ENCODE measurements around the gene ERCC4. TPM values are rescaled to one million over a fixed set of nuclear protein-coding genes. Genes with fewer than 3 reads are reported as not detected.
A peak's percentile ranks its signal among the peaks of the same experiment; 100 is the strongest.

The ERCC4 gene
- polyA plus RNA-seq, 1 donor: 5.9 TPM

GRCh38 chr16:13923703-13924298 is 3.8 kb downstream of the ERCC4 start:
- Histone ChIP-seq H3K4me3 (ENCODE audit: low read length) (no peak overlapping the region), H3K27me3 (ENCODE audit: control insufficient read depth, insufficient read depth, low read length) (no peaks in the 10 kb centered on the region), H3K4me1 (ENCODE audit: control insufficient read depth, insufficient read depth, low read length) (peaks cover 6% of the 10 kb centered on the region), H3K36me3 (ENCODE audit: control insufficient read depth, insufficient read depth, low read length) (peaks cover 16% of the 10 kb centered on the region), H3K9me3 (ENCODE audit: control insufficient read depth, low read depth, low read length) (no peaks in the 10 kb centered on the region), H3K27ac (ENCODE audit: low read length) (no peak overlapping the region)
- DNase-seq: peak in 1 of 2 donors; percentile 26
- no CpG with 5 or more reads among the region's 4 CpGs for WGBS (ENCODE audit: insufficient coverage, low lambda C conversion rate)

GRCh38 chr16:13926464-13926863 is 6.5 kb downstream of the ERCC4 start:
- Histone ChIP-seq H3K27ac (ENCODE audit: low read length) (no peak overlapping the region), H3K9me3 (ENCODE audit: control insufficient read depth, low read depth, low read length) (no peaks in the 10 kb centered on the region), H3K27me3 (ENCODE audit: control insufficient read depth, insufficient read depth, low read length) (no peaks in the 10 kb centered on the region), H3K4me1 (ENCODE audit: control insufficient read depth, insufficient read depth, low read length) (no peaks in the 10 kb centered on the region), H3K4me3 (ENCODE audit: low read length) (no peak overlapping the region), H3K36me3 (ENCODE audit: control insufficient read depth, insufficient read depth, low read length) (peaks cover 16% of the 10 kb centered on the region)
- DNase-seq: no peak
- WGBS (ENCODE audit: insufficient coverage, low lambda C conversion rate): 96% methylated on average over 4 of the region's 4 CpGs

- WGBS (ENCODE audit: insufficient coverage, low lambda C conversion rate): no CpG with 5 or more reads among the region's 2 CpGs
- H3K27me3 ChIP-seq (ENCODE audit: control insufficient read depth, insufficient read depth, low read length): no peaks in the 10 kb centered on the region
- no peak overlapping the region for H3K27ac ChIP-seq (ENCODE audit: low read length)
- H3K4me3 ChIP-seq (ENCODE audit: low read length): no peak overlapping the region
- DNase-seq: no peak
- no peaks in the 10 kb centered on the region for H3K4me1 ChIP-seq (ENCODE audit: control insufficient read depth, insufficient read depth, low read length)
- peaks cover 16% of the 10 kb centered on the region for H3K36me3 ChIP-seq (ENCODE audit: control insufficient read depth, insufficient read depth, low read length)
- no peaks in the 10 kb centered on the region for H3K9me3 ChIP-seq (ENCODE audit: control insufficient read depth, low read depth, low read length)
Observed at GRCh38 chr16:13926891-13927290, 6.9 kb downstream of the ERCC4 start.

GRCh38 chr16:13928646-13929045 is 8.7 kb downstream of the ERCC4 start:
- Histone ChIP-seq H3K27me3 (ENCODE audit: control insufficient read depth, insufficient read depth, low read length) (no peaks in the 10 kb centered on the region), H3K9me3 (ENCODE audit: control insufficient read depth, low read depth, low read length) (no peaks in the 10 kb centered on the region), H3K4me3 (ENCODE audit: low read length) (no peak overlapping the region), H3K4me1 (ENCODE audit: control insufficient read depth, insufficient read depth, low read length) (no peaks in the 10 kb centered on the region), H3K36me3 (ENCODE audit: control insufficient read depth, insufficient read depth, low read length) (peaks cover 14% of the 10 kb centered on the region), H3K27ac (ENCODE audit: low read length) (no peak overlapping the region)
- 60% methylated on average over 1 of the region's 3 CpGs for WGBS (ENCODE audit: insufficient coverage, low lambda C conversion rate)
- DNase-seq: no peak

GRCh38 chr16:13931845-13932244 is 11.9 kb downstream of the ERCC4 start:
- H3K9me3 ChIP-seq (ENCODE audit: control insufficient read depth, low read depth, low read length): no peaks in the 10 kb centered on the region
- no peak overlapping the region for H3K27ac ChIP-seq (ENCODE audit: low read length)
- WGBS (ENCODE audit: insufficient coverage, low lambda C conversion rate): 67% methylated on average over 3 of the region's 10 CpGs
- peaks cover 15% of the 10 kb centered on the region for H3K36me3 ChIP-seq (ENCODE audit: control insufficient read depth, insufficient read depth, low read length)
- DNase-seq: no peak
- peaks cover under 1% of the 10 kb centered on the region for H3K4me1 ChIP-seq (ENCODE audit: control insufficient read depth, insufficient read depth, low read length)
- H3K27me3 ChIP-seq (ENCODE audit: control insufficient read depth, insufficient read depth, low read length): no peaks in the 10 kb centered on the region
- H3K4me3 ChIP-seq (ENCODE audit: low read length): no peak overlapping the region

- WGBS (ENCODE audit: insufficient coverage, low lambda C conversion rate): 61% methylated on average over 3 of the region's 12 CpGs
- no peaks in the 10 kb centered on the region for H3K9me3 ChIP-seq (ENCODE audit: control insufficient read depth, low read depth, low read length)
- DNase-seq: peak in 1 of 2 donors; percentile 31
- H3K4me1 ChIP-seq (ENCODE audit: control insufficient read depth, insufficient read depth, low read length): peaks cover 8% of the 10 kb centered on the region
- peaks cover 30% of the 10 kb centered on the region for H3K36me3 ChIP-seq (ENCODE audit: control insufficient read depth, insufficient read depth, low read length)
- no peak overlapping the region for H3K27ac ChIP-seq (ENCODE audit: low read length)
- no peaks in the 10 kb centered on the region for H3K27me3 ChIP-seq (ENCODE audit: control insufficient read depth, insufficient read depth, low read length)
- H3K4me3 ChIP-seq (ENCODE audit: low read length): no peak overlapping the region
Observed at GRCh38 chr16:13935408-13935807, 15.5 kb downstream of the ERCC4 start.

- Histone ChIP-seq H3K36me3 (ENCODE audit: control insufficient read depth, insufficient read depth, low read length) (peaks cover 30% of the 10 kb centered on the region), H3K9me3 (ENCODE audit: control insufficient read depth, low read depth, low read length) (no peaks in the 10 kb centered on the region), H3K4me1 (ENCODE audit: control insufficient read depth, insufficient read depth, low read length) (peaks cover 8% of the 10 kb centered on the region), H3K27ac (ENCODE audit: low read length) (peak overlapping the region; percentile 78), H3K4me3 (ENCODE audit: low read length) (no peak overlapping the region), H3K27me3 (ENCODE audit: control insufficient read depth, insufficient read depth, low read length) (no peaks in the 10 kb centered on the region)
- DNase-seq: no peak
- no CpG with 5 or more reads among the region's 2 CpGs for WGBS (ENCODE audit: insufficient coverage, low lambda C conversion rate)
Observed at GRCh38 chr16:13936155-13936554, 16.2 kb downstream of the ERCC4 start.

- DNase-seq: peak in 1 of 2 donors; percentile 69
- no CpG with 5 or more reads among the region's 3 CpGs for WGBS (ENCODE audit: insufficient coverage, low lambda C conversion rate)
- Histone ChIP-seq H3K4me3 (ENCODE audit: low read length) (no peak overlapping the region), H3K27me3 (ENCODE audit: control insufficient read depth, insufficient read depth, low read length) (no peaks in the 10 kb centered on the region), H3K27ac (ENCODE audit: low read length) (peak overlapping the region; percentile 78), H3K4me1 (ENCODE audit: control insufficient read depth, insufficient read depth, low read length) (peaks cover 8% of the 10 kb centered on the region), H3K9me3 (ENCODE audit: control insufficient read depth, low read depth, low read length) (no peaks in the 10 kb centered on the region), H3K36me3 (ENCODE audit: control insufficient read depth, insufficient read depth, low read length) (peaks cover 30% of the 10 kb centered on the region)
Observed at GRCh38 chr16:13936596-13937081, 16.7 kb downstream of the ERCC4 start.

- peaks cover 8% of the 10 kb centered on the region for H3K4me1 ChIP-seq (ENCODE audit: control insufficient read depth, insufficient read depth, low read length)
- DNase-seq: no peak
- H3K36me3 ChIP-seq (ENCODE audit: control insufficient read depth, insufficient read depth, low read length): peaks cover 30% of the 10 kb centered on the region
- WGBS (ENCODE audit: insufficient coverage, low lambda C conversion rate): no CpG with 5 or more reads among the region's 5 CpGs
- no peaks in the 10 kb centered on the region for H3K9me3 ChIP-seq (ENCODE audit: control insufficient read depth, low read depth, low read length)
- H3K27ac ChIP-seq (ENCODE audit: low read length): peak overlapping the region; percentile 78
- no peak overlapping the region for H3K4me3 ChIP-seq (ENCODE audit: low read length)
- no peaks in the 10 kb centered on the region for H3K27me3 ChIP-seq (ENCODE audit: control insufficient read depth, insufficient read depth, low read length)
Observed at GRCh38 chr16:13937411-13937810, 17.5 kb downstream of the ERCC4 start.

- no peaks in the 10 kb centered on the region for H3K9me3 ChIP-seq (ENCODE audit: control insufficient read depth, low read depth, low read length)
- no peak for DNase-seq
- H3K27ac ChIP-seq (ENCODE audit: low read length): no peak overlapping the region
- no CpG with 5 or more reads among the region's 4 CpGs for WGBS (ENCODE audit: insufficient coverage, low lambda C conversion rate)
- peaks cover 30% of the 10 kb centered on the region for H3K36me3 ChIP-seq (ENCODE audit: control insufficient read depth, insufficient read depth, low read length)
- no peak overlapping the region for H3K4me3 ChIP-seq (ENCODE audit: low read length)
- peaks cover 8% of the 10 kb centered on the region for H3K4me1 ChIP-seq (ENCODE audit: control insufficient read depth, insufficient read depth, low read length)
- no peaks in the 10 kb centered on the region for H3K27me3 ChIP-seq (ENCODE audit: control insufficient read depth, insufficient read depth, low read length)
Observed at GRCh38 chr16:13938480-13938879, 18.5 kb downstream of the ERCC4 start.

- H3K36me3 ChIP-seq (ENCODE audit: control insufficient read depth, insufficient read depth, low read length): peaks cover 28% of the 10 kb centered on the region
Observed at GRCh38 chr16:13939821-13940220, 19.9 kb downstream of the ERCC4 start.

More at GRCh38 chr16:13939821-13940220, 19.9 kb downstream of the ERCC4 start:
- H3K27ac ChIP-seq (ENCODE audit: low read length): no peak overlapping the region
- H3K4me1 ChIP-seq (ENCODE audit: control insufficient read depth, insufficient read depth, low read length): peaks cover 8% of the 10 kb centered on the region
- DNase-seq: no peak
- H3K27me3 ChIP-seq (ENCODE audit: control insufficient read depth, insufficient read depth, low read length): no peaks in the 10 kb centered on the region
- WGBS (ENCODE audit: insufficient coverage, low lambda C conversion rate): no CpG with 5 or more reads among the region's 5 CpGs
- H3K4me3 ChIP-seq (ENCODE audit: low read length): no peak overlapping the region
- no peaks in the 10 kb centered on the region for H3K9me3 ChIP-seq (ENCODE audit: control insufficient read depth, low read depth, low read length)
